Stimulated activated CD4-positive, alpha-beta T cell treated with anti-CD3 and anti-CD28 coated beads, Interleukin-4, amount 100 ng/mL, for 1 hour (primary cell): ENCODE measurements around the gene TLCD3A.
A peak's percentile ranks its signal among the peaks of the same experiment; 100 is the strongest.
"Not testable (repeated sequence)": the region's sequence is repeated elsewhere in the genome, so short reads cannot be mapped to it uniquely, and the experiment has no call there.

Experiments used
- DNase-seq: peaks from one replicate; pipeline ENCODE4 v3.0.0-alpha.2; 2020

Gene TLCD3A

DNA sequence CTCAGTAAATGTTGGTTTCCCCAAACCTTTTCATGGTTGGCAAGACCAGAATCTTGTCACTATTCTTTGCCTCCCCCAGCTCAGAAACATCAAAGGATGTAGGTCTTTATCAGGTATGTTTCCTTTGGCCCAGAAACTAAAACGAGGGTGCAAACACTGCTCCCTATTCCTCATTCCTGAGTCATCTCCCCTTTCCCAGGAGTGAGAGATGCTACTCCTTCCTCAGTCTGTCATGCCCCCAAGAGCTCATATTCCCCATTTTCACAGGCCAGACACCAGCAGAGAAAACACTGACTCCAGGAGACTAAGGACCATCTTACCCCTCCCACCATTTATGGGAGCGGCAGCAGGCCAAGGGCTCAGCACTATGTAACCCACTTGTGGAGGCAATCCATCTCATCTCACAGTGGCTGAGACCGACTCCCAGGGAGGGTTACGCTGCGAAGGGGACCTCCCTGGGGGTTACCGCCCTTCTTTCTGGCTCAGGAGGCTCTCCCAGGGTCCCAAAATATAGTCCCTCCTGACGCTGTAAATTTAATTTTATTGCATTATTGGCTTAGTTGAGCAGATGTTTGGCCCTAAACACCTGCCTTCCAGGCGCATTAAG, 18.1 kb downstream of the TLCD3A start:
- DNase-seq = no peak

GRCh38 chr17:751269-752001, 19.0 kb downstream of the TLCD3A start:
- DNase-seq = peak; percentile 58

- peak; percentile 99 for DNase-seq
Observed at GRCh38 chr17:752002-752619, 19.7 kb downstream of the TLCD3A start, which contains the start of gene GEMIN4. GEMIN4 (minus strand) TSS chr17:752264; CDS start chr17:752142, 122 bp downstream.

DNA sequence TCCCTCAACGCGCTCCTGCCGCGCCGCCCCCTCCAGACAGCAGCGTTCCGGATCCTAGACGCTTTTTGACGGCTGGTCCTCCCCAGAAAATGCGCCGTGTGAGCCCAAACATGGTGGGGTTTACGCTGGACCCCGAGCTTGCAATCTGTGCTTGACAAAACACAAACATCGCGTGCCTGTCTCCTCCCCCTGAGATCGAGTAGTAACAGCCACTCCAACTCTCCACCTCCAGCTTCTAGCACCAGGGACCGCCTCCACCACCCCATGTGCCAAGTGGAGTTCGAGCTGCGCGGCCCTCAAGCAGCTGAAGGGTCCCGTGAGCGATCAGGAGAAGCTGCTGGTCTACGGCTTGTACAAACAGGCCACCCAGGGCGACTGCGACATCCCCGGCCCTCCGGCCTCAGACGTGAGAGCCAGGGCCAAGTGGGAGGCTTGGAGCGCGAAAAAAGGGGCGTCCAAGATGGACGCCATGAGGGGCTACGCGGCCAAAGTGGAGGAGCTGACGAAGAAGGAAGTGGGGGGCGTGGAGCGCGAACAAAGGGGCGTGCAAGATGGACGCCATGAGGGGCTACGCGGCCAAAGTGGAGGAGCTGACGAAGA, 20.3 kb downstream of the TLCD3A start:
- DNase-seq = no peak

DNA sequence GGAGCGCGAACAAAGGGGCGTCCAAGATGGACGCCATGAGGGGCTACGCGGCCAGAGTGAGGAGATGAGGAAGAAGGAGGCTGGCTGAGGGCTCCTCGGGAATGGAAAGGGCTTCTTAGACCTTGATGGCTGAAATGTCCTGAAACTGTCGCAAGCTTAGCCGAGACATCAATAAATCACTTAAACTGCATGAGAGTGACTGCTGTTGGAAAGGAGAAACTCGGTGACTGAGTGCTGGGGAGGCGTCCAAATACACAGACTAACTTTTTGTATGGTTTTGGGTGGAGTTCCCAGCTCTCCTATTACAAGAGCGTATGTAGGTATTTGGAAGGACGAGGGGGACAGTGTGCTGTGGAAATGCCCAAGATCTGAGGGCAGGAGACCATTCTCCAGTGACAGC, 21.0 kb downstream of the TLCD3A start:
- DNase-seq = no peak

GRCh38 chr17:755319-755961, 23.0 kb downstream of the TLCD3A start:
- not testable (repeated sequence) for DNase-seq

GRCh38 chr17:756010-756567, 23.7 kb downstream of the TLCD3A start:
- DNase-seq = not testable (repeated sequence)

DNA sequence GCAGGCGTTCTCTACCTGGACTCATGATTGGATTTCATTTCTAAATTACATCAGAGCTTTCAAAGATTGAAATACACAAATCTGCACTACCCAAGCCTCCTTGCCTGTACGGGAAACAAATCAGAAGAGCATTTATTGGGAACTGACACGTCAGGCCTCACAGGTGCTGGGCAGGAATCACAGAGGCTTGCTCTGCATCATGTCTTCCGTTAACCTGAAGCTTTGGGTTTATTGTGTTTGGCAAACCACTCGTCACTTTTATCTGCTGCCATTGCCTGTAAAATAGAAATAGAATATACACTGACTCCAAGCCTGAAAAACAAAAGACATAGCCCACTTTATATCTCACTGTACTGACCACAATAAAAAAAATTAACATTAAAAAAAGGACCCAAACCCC, 27.6 kb downstream of the TLCD3A start:
- DNase-seq = no peak

- DNase-seq = no peak
Observed at GRCh38 chr17:760371-760770, 28.0 kb downstream of the TLCD3A start.

- no peak for DNase-seq
Observed at GRCh38 chr17:767076-767475, 34.7 kb downstream of the TLCD3A start.

DNA sequence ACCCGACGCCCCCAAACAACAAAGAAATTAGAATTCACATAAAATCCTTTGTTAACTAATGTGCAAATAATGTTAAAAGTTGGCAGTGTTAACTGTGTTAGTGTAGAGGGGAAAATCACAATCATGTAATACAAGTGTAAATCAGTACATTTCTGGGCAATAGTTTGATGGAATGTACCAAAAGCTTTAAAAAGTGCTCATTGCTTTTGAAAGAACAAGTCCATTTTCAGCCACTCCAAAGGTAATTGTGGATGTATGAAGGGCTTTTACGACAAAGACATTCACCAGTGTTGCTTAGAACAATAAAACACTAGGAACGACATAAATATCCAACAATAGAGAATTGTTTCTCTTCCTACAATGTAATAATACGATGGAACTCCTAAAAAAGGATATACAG, 40.6 kb downstream of the TLCD3A start:
- no peak for DNase-seq

DNA sequence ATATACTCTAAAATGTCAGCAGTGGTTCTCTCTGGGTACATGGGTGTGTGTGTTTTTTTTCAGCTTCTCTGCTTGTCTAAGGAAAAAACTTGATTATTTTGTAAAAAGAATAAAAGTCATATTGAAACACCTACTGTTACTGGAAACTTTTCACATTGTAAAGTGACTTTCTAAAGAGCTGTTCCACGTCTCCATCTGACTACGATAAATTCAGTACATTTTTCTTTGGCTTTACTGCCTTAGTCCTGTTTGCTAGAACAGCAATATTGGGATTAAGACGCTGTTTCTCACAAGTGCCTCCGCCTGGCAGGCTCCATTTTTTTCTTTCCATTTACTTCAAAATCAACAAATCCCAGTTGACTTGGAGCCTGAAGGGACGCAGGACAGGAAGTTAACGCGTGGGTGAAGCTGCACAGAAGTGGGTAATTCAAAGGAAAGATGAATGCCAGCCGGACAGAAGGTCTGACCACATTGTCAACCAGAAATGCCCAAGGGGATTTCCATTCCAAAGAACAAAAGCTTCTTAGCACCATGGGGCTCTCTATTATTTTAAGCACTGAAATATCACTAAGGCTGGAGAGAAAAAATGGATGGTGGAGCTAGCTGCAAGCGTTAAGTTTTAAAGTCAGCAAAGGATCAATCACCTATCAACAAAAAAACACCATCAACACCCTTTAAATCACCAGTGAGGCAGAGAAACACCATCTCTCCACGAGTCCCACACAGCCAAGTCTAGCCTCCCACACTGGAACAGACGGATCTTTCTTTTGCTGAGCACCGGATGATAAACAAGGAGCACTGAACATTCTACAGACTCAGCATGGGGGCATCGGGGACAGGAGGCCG, 41.3 kb downstream of the TLCD3A start:
- no peak for DNase-seq

- DNase-seq = no peak
Observed at GRCh38 chr17:774313-774584, 41.9 kb downstream of the TLCD3A start.

DNA sequence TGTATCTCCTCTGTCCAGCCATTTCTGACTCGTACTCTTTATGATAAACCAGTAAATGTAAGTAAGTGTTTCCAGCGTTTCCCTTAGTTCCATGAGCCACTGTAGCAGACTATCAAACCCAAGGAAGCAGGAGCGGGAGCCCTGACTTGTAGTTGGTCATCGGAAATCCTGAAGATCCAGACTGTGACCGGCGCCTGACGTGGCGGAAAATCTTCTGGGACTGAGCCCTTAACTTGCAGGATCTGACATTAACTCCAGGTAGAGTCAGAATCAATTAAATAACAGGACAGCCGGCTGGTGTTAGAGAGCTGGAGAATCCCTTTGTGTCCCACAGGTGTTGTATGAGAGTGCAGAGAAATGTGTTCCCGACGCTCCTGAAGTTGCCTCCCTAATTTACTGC, 45.7 kb downstream of the TLCD3A start:
- DNase-seq = no peak

GRCh38 chr17:781805-782731, 49.7 kb downstream of the TLCD3A start, which contains the start of the genes GLOD4 and MRM3:
GLOD4 (minus strand) TSS chr17:782280; CDS start chr17:782255, 25 bp downstream.
MRM3 (plus strand) TSS chr17:782353; CDS start chr17:782379, 26 bp downstream.
- peak; percentile 95 for DNase-seq

- no peak for DNase-seq
Observed at GRCh38 chr17:784143-784542, 51.7 kb downstream of the TLCD3A start.

GRCh38 chr17:785901-786300, 53.5 kb downstream of the TLCD3A start:
- DNase-seq = not testable (repeated sequence)

GRCh38 chr17:787641-788221, 55.3 kb downstream of the TLCD3A start:
- DNase-seq = no peak

DNA sequence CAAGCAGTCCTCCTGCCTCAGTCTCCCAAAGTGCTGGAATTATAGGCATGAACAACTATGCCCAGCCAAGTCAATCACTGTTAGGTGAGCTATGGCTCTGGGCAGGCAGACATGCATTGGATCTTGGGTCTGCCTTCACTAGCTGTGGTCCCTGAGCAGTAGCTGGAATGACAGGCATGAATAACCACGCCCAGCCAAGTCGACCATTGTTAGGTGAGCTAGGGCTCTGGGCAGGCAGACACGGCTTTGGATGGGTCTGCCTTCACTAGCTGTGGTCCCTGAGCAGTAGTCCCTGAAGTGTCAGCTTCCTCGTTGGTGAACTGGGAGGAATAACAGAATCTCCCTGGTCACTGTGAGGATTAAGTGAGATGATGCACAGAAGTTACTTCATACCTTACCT, 56.2 kb downstream of the TLCD3A start:
- no peak for DNase-seq

- DNase-seq = no peak
Observed at GRCh38 chr17:789160-789840, 56.9 kb downstream of the TLCD3A start.
